GM21825 (cell line): ENCODE results near the gene CEP131.
A peak's percentile ranks its signal among the peaks of the same experiment; 100 is the strongest.

ENCODE experiments used
- ATAC-seq: cut with Tn5 transposase; IDR thresholded peaks from one replicate; pipeline ENCODE4 v1.9.1; 2021; ENCODE audit warnings: mild to moderate bottlenecking, moderate library complexity; ENCODE audit not compliant: unreplicated experiment

The CEP131 gene

GRCh38 chr17:81222906-81223761 is at the start of gene CEP131:
Gene CEP131, minus strand, starts transcription at chr17:81222965. Its CDS starts 2,909 bp downstream, at chr17:81220056.
- ATAC-seq: peak; percentile 91

- ATAC-seq: no peak
These were observed 48.5 kb upstream of the CEP131 start for GRCh38 chr17:81271226-81271625.

- ATAC-seq: no peak
These were observed 47.5 kb upstream of the CEP131 start for GRCh38 chr17:81270279-81270678.

- no peak for ATAC-seq
These were observed 44.8 kb upstream of the CEP131 start for GRCh38 chr17:81267390-81268067.

GRCh38 chr17:81265576-81265975 is 42.8 kb upstream of the CEP131 start:
- ATAC-seq: no peak

GRCh38 chr17:81264640-81265039 is 41.9 kb upstream of the CEP131 start:
- no peak for ATAC-seq

- no peak for ATAC-seq
These were observed 40.8 kb upstream of the CEP131 start for GRCh38 chr17:81263371-81264181.

GRCh38 chr17:81261582-81262336 is 39.0 kb upstream of the CEP131 start:
- ATAC-seq: no peak

GRCh38 chr17:81261096-81261495 is 38.3 kb upstream of the CEP131 start:
- ATAC-seq: no peak

GRCh38 chr17:81260641-81261040 is 37.9 kb upstream of the CEP131 start:
- ATAC-seq: no peak

GRCh38 chr17:81260171-81260570 is 37.4 kb upstream of the CEP131 start:
- ATAC-seq: no peak

- no peak for ATAC-seq
These were observed 36.4 kb upstream of the CEP131 start for GRCh38 chr17:81259058-81259605.

- ATAC-seq: no peak
These were observed 35.5 kb upstream of the CEP131 start for GRCh38 chr17:81258292-81258691.

- ATAC-seq: no peak
These were observed 34.8 kb upstream of the CEP131 start for GRCh38 chr17:81257533-81257932.

- no peak for ATAC-seq
These were observed 33.9 kb upstream of the CEP131 start for GRCh38 chr17:81256616-81257015.

- no peak for ATAC-seq
These were observed 32.4 kb upstream of the CEP131 start for GRCh38 chr17:81254955-81255717.

- no peak for ATAC-seq
These were observed 30.8 kb upstream of the CEP131 start for GRCh38 chr17:81253358-81254131.

GRCh38 chr17:81252987-81253329 is 30.2 kb upstream of the CEP131 start:
- no peak for ATAC-seq
